Loucy (cell line): ENCODE measurements around the gene IL1R2.

Experiments
- H2AFZ ChIP-seq: fragments of 200-600 bp; sonication (generic); 2 replicates; pipeline ENCODE4 v1.6.0; 2016; ENCODE audit warnings: antibody characterized with exemption, mild to moderate bottlenecking, low read length, moderate library complexity
- H3F3A ChIP-seq: fragments of 200-600 bp; 2 replicates; pipeline ENCODE4 v1.6.0; 2016; ENCODE audit warnings: antibody characterized with exemption, low read depth, mild to moderate bottlenecking
- H3K27me3 ChIP-seq: fragments of 200-600 bp; sonication (generic); 2 replicates; pipeline ENCODE4 v1.6.1; 2014; ENCODE audit warnings: low read length, mild to moderate bottlenecking; ENCODE audit not compliant: insufficient read depth, poor library complexity, severe bottlenecking
- H3K36me3 ChIP-seq: fragments of 200-600 bp; sonication (generic); 2 replicates; pipeline ENCODE4 v1.6.1; 2016; ENCODE audit warnings: low read length; ENCODE audit not compliant: insufficient read depth
- H3K4me1 ChIP-seq: fragments of 200-600 bp; sonication (generic); 2 replicates; pipeline ENCODE4 v1.5.1; 2014; ENCODE audit warnings: low read length, mild to moderate bottlenecking; ENCODE audit not compliant: insufficient read depth, poor library complexity, severe bottlenecking
- H3K4me2 ChIP-seq: fragments of 200-600 bp; sonication (generic); 2 replicates; pipeline ENCODE4 v1.6.0; 2014; ENCODE audit warnings: antibody characterized with exemption, low read length, low read depth, mild to moderate bottlenecking; ENCODE audit not compliant: poor library complexity, severe bottlenecking
- H3K4me3 ChIP-seq: fragments of 200-600 bp; sonication (generic); 2 replicates; pipeline ENCODE4 v1.5.1; 2014; ENCODE audit warnings: low read length, mild to moderate bottlenecking, mixed read lengths; ENCODE audit not compliant: poor library complexity, severe bottlenecking
- H3K79me2 ChIP-seq: fragments of 200-600 bp; sonication (generic); 2 replicates; pipeline ENCODE4 v1.6.1; 2014; ENCODE audit warnings: low read length; ENCODE audit not compliant: insufficient read depth
- H3K9ac ChIP-seq: fragments of 200-600 bp; sonication (generic); 2 replicates; pipeline ENCODE4 v1.6.0; 2014; ENCODE audit warnings: mild to moderate bottlenecking, low read depth, low read length, moderate library complexity; ENCODE audit not compliant: poor library complexity, severe bottlenecking
- H3K9me2 ChIP-seq: fragments of 200-600 bp; sonication (generic); replicated peaks from 2 replicates; pipeline ENCODE4 v1.6.1; 2016; ENCODE audit warnings: low read depth, low read length, mixed read lengths
- H3K9me3 ChIP-seq: fragments of 200-600 bp; sonication (generic); 2 replicates; pipeline ENCODE4 v1.6.1; 2014; ENCODE audit warnings: mild to moderate bottlenecking, antibody characterized with exemption, low read length, low read depth; ENCODE audit not compliant: insufficient read depth
- H4K20me1 ChIP-seq: fragments of 200-600 bp; sonication (generic); 2 replicates; pipeline ENCODE4 v1.6.0; 2014; ENCODE audit warnings: antibody characterized with exemption, low read length, mild to moderate bottlenecking; ENCODE audit not compliant: insufficient read depth, poor library complexity, severe bottlenecking
- CTCF ChIP-seq: fragments of 200-600 bp; sonication (generic); conservative IDR thresholded peaks from 2 replicates; pipeline ENCODE4 v1.5.1; 2014; ENCODE audit warnings: mild to moderate bottlenecking, antibody characterized with exemption, low read length
- EZH2phosphoT487 ChIP-seq: fragments of 200-600 bp; IDR thresholded peaks from 2 replicates; pipeline ENCODE4 v1.6.1; 2018; ENCODE audit warnings: antibody characterized with exemption, mild to moderate bottlenecking, moderate library complexity, borderline replicate concordance

IL1R2 gene

GRCh38 chr2:102052365-102052764, 60.6 kb downstream of the IL1R2 start:
- H3K9me3 ChIP-seq: no peaks in the 10 kb centered on the region
- no peaks in the 10 kb centered on the region for H3K27me3 ChIP-seq
- H3K36me3 ChIP-seq: no peaks in the 10 kb centered on the region
- H3K9ac ChIP-seq: no peak overlapping the region
- H3K79me2 ChIP-seq: no peaks in the 10 kb centered on the region
- H3K4me3 ChIP-seq: no peak overlapping the region
- H4K20me1 ChIP-seq: no peaks in the 10 kb centered on the region
- no peak overlapping the region for H2AFZ ChIP-seq
- no peaks in the 10 kb centered on the region for H3K4me1 ChIP-seq
- TF ChIP-seq EZH2phosphoT487 (no peak), CTCF (no peak)
- no peak overlapping the region for H3K4me2 ChIP-seq
- H3F3A ChIP-seq: no peaks in the 10 kb centered on the region
- no peaks in the 10 kb centered on the region for H3K9me2 ChIP-seq

GRCh38 chr2:102053096-102053495, 61.3 kb downstream of the IL1R2 start:
- no peaks in the 10 kb centered on the region for H3K9me2 ChIP-seq
- no peaks in the 10 kb centered on the region for H3K79me2 ChIP-seq
- no peak overlapping the region for H3K9ac ChIP-seq
- no peak overlapping the region for H3K4me2 ChIP-seq
- no peaks in the 10 kb centered on the region for H3F3A ChIP-seq
- no peaks in the 10 kb centered on the region for H3K4me1 ChIP-seq
- TF ChIP-seq CTCF (no peak), EZH2phosphoT487 (no peak)
- H3K9me3 ChIP-seq: no peaks in the 10 kb centered on the region
- H3K27me3 ChIP-seq: no peaks in the 10 kb centered on the region
- no peak overlapping the region for H2AFZ ChIP-seq
- H3K36me3 ChIP-seq: no peaks in the 10 kb centered on the region
- H4K20me1 ChIP-seq: no peaks in the 10 kb centered on the region
- no peak overlapping the region for H3K4me3 ChIP-seq

- H3K36me3 ChIP-seq: no peaks in the 10 kb centered on the region
- H3K79me2 ChIP-seq: no peaks in the 10 kb centered on the region
- no peak overlapping the region for H3K4me3 ChIP-seq
- no peak overlapping the region for H3K9ac ChIP-seq
- no peaks in the 10 kb centered on the region for H3F3A ChIP-seq
- H3K9me2 ChIP-seq: no peaks in the 10 kb centered on the region
- H3K27me3 ChIP-seq: no peaks in the 10 kb centered on the region
- H2AFZ ChIP-seq: no peak overlapping the region
- TF ChIP-seq EZH2phosphoT487 (no peak), CTCF (no peak)
- H3K4me2 ChIP-seq: no peak overlapping the region
- no peaks in the 10 kb centered on the region for H3K4me1 ChIP-seq
- no peaks in the 10 kb centered on the region for H3K9me3 ChIP-seq
- no peaks in the 10 kb centered on the region for H4K20me1 ChIP-seq
Measured at GRCh38 chr2:102055346-102055990, 63.7 kb downstream of the IL1R2 start.
